ENCODE measurements around the gene NLRP6. TPM values are rescaled to one million over a fixed set of nuclear protein-coding genes. Genes with fewer than 3 reads are reported as not detected.

NLRP6 gene
- total RNA-seq, 2 experiments from 2014 or later: 14.4 to 14.7 TPM

DNA sequence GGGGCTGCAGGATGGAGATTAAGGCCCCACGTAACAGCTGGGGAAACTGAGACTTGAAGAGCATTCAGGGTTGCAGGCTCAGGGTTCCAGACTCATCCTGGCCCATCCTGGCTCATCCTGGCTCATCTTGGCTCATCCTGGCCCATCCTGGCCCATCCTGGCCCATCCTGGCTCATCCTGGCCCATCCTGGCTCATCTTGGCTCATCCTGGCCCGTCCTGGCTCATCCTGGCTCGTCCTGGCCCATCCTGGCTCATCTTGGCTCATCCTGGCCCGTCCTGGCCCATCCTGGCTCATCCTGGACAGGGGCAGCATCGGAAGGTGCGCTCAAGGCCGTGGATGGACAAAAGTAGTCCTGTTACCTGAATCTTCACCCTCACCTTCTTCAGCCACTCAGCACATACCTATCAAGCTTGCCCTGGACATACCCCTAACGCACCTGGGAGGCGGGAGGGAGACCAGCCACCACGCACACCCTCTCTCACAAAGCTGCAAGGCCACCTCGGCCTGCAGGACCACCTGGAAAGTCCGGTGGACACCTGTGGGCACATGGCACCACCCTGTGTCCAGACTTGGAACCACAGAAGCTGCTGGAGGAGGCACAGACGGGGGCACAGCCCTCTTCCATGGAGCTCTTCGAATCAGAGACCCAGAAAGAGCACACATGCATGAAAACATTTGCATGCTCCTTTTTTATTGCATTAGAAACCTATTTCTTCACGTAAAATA lies 20.3 kb upstream of the NLRP6 start:
- Mint-ChIP-seq H3K27ac (no peak overlapping the region), H3K4me3 (no peak overlapping the region), H3K36me3 (ENCODE audit: low read depth) (peaks cover 12% of the 10 kb centered on the region), H3K9me3 (no peaks in the 10 kb centered on the region), H3K27me3 (no peaks in the 10 kb centered on the region), H3K4me1 (ENCODE audit: low read depth) (no peaks in the 10 kb centered on the region)
- Histone ChIP-seq H3K4me3 (ENCODE audit: low read length) (no peak overlapping the region), H3K27ac (ENCODE audit: low read depth in 1 of 2, low read length in 2 of 2) (no peak overlapping the region), H3K9me3 (ENCODE audit: control insufficient read depth in 1 of 2, insufficient read depth in 1 of 2, low read length in 2 of 2) (no peaks in the 10 kb centered on the region), H3K27me3 (ENCODE audit: control insufficient read depth in 1 of 2, insufficient read depth in 2 of 2, low read length in 2 of 2) (no peaks in the 10 kb centered on the region), H3K4me1 (ENCODE audit: insufficient read depth, low read length) (no peaks in the 10 kb centered on the region), H3K36me3 (ENCODE audit: insufficient read depth, low read length) (peaks cover 9% of the 10 kb centered on the region)
- TF ChIP-seq, protein P1, sequence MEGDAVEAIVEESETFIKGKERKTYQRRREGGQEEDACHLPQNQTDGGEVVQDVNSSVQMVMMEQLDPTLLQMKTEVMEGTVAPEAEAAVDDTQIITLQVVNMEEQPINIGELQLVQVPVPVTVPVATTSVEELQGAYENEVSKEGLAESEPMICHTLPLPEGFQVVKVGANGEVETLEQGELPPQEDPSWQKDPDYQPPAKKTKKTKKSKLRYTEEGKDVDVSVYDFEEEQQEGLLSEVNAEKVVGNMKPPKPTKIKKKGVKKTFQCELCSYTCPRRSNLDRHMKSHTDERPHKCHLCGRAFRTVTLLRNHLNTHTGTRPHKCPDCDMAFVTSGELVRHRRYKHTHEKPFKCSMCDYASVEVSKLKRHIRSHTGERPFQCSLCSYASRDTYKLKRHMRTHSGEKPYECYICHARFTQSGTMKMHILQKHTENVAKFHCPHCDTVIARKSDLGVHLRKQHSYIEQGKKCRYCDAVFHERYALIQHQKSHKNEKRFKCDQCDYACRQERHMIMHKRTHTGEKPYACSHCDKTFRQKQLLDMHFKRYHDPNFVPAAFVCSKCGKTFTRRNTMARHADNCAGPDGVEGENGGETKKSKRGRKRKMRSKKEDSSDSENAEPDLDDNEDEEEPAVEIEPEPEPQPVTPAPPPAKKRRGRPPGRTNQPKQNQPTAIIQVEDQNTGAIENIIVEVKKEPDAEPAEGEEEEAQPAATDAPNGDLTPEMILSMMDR (IDR thresholded peaks at IDR 0.05): no peak
- ChIA-PET CTCF (interaction anchor here (1.2 kb wide), 1 partner anchor 22 kb away, joined by 3 read pairs; no protein-coding TSS in a partner anchor), POLR2A (no interaction called here)
- ATAC-seq (ENCODE audit: poor library complexity) (no peak), DNase-seq (no peak)
- intact Hi-C loops (cut with DNase I, micrococcal nuclease): no loop called here

DNA sequence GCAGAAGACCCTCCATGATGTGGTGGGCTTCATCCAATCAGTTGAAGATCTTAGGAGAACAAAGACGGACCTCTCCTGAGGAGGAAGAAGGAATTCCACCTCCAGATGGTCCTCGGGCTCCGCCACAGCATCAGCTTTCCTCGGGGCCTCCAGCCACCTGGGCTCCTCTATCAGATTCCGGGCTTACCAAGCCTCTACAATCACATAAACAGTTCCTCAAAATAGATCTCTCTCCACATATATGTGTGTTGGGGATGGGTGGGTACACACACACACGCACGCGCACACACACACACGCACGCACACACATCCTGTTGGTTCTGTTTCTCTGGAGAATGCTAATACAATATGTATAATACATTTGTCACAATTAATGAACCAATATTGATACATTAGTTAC lies 18.8 kb upstream of the NLRP6 start:
- H3K27ac ChIP-seq (ENCODE audit: low read depth in 1 of 2, low read length in 2 of 2): no peak overlapping the region
- CTCF ChIA-PET: no interaction called here

DNA sequence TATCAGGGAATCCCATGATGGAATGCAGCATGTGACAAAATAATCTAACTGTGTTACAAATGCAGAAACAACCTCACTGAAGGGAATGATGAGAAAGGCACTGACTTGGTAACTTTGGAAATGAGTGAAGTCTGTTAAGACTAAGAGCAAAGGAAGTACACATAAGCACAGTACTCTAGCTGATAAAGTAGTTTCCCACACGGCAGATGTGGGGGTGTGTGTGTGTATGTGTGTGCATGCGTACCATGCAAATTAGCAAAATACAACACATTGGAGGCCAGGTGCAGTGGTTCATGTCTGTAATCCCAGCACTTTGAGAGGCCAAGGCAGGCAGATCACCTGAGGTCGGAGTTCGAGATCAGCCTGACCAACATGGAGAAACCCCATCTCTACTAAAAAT lies 16.6 kb upstream of the NLRP6 start:
- Histone ChIP-seq H3K9me3 (ENCODE audit: control insufficient read depth in 1 of 2, insufficient read depth in 1 of 2, low read length in 2 of 2) (peaks cover 0 to 5% of the 10 kb centered on the region in 2 experiments), H3K4me3 (ENCODE audit: low read length) (no peak overlapping the region), H3K27ac (ENCODE audit: low read depth in 1 of 2, low read length in 2 of 2) (no peak overlapping the region), H3K27me3 (ENCODE audit: control insufficient read depth in 1 of 2, insufficient read depth in 2 of 2, low read length in 2 of 2) (no peaks in the 10 kb centered on the region), H3K36me3 (ENCODE audit: insufficient read depth, low read length) (no peaks in the 10 kb centered on the region), H3K4me1 (ENCODE audit: insufficient read depth, low read length) (no peaks in the 10 kb centered on the region)
- no peak for ATAC-seq (ENCODE audit: poor library complexity)
- TF ChIP-seq, protein P1 (IDR thresholded peaks at IDR 0.05): no peak
- intact Hi-C loops (cut with DNase I, micrococcal nuclease): no loop called here
- H3K27ac Mint-ChIP-seq: no peak overlapping the region
- H3K27me3 Mint-ChIP-seq: no peaks in the 10 kb centered on the region
- H3K4me1 Mint-ChIP-seq (ENCODE audit: low read depth): peaks cover 1% of the 10 kb centered on the region
- H3K36me3 Mint-ChIP-seq (ENCODE audit: low read depth): no peaks in the 10 kb centered on the region
- ChIA-PET POLR2A (no interaction called here), CTCF (interaction anchor here (1.5 kb wide), 1 partner anchor 11 kb away, joined by 8 read pairs; no protein-coding TSS in a partner anchor)
- no peak for DNase-seq
- no peaks in the 10 kb centered on the region for H3K9me3 Mint-ChIP-seq
- H3K4me3 Mint-ChIP-seq: no peak overlapping the region

More for the DNA sequence above, 18.8 kb upstream of the NLRP6 start:
- H3K4me1 ChIP-seq (ENCODE audit: insufficient read depth, low read length): no peaks in the 10 kb centered on the region
- POLR2A ChIA-PET: no interaction called here
- Mint-ChIP-seq H3K36me3 (ENCODE audit: low read depth) (no peaks in the 10 kb centered on the region), H3K27ac (no peak overlapping the region), H3K27me3 (no peaks in the 10 kb centered on the region), H3K4me3 (no peak overlapping the region), H3K9me3 (no peaks in the 10 kb centered on the region), H3K4me1 (ENCODE audit: low read depth) (no peaks in the 10 kb centered on the region)
- DNase-seq (no peak), ATAC-seq (ENCODE audit: poor library complexity) (no peak)
- H3K9me3 ChIP-seq (ENCODE audit: control insufficient read depth in 1 of 2, insufficient read depth in 1 of 2, low read length in 2 of 2): no peaks in the 10 kb centered on the region
- no peaks in the 10 kb centered on the region for H3K36me3 ChIP-seq (ENCODE audit: insufficient read depth, low read length)
- intact Hi-C loops (cut with DNase I, micrococcal nuclease): no loop called here
- H3K4me3 ChIP-seq (ENCODE audit: low read length): no peak overlapping the region
- TF ChIP-seq, protein P1 (IDR thresholded peaks at IDR 0.05): no peak
- H3K27me3 ChIP-seq (ENCODE audit: control insufficient read depth in 1 of 2, insufficient read depth in 2 of 2, low read length in 2 of 2): no peaks in the 10 kb centered on the region

Measured in CD4-positive, alpha-beta T cell (primary cell).